ENCODE measurements around the gene FKTN.

Gene FKTN

GRCh38 chr9:105676351-105676923 is 118.5 kb downstream of the FKTN start:
- TF ChIP-seq CTCF (IDR thresholded peaks at IDR 0.05) = no peak

GRCh38 chr9:105678163-105678562 is 120.2 kb downstream of the FKTN start:
- TF ChIP-seq CTCF (IDR thresholded peaks at IDR 0.05) = no peak

- TF ChIP-seq CTCF (IDR thresholded peaks at IDR 0.05) = no peak
Measured at GRCh38 chr9:105678781-105679180, 120.8 kb downstream of the FKTN start.

GRCh38 chr9:105679257-105680022 is 121.5 kb downstream of the FKTN start:
- no peak for TF ChIP-seq CTCF (IDR thresholded peaks at IDR 0.05)

- TF ChIP-seq CTCF (IDR thresholded peaks at IDR 0.05) = no peak
Measured at GRCh38 chr9:105681313-105681712, 123.4 kb downstream of the FKTN start.

DNA sequence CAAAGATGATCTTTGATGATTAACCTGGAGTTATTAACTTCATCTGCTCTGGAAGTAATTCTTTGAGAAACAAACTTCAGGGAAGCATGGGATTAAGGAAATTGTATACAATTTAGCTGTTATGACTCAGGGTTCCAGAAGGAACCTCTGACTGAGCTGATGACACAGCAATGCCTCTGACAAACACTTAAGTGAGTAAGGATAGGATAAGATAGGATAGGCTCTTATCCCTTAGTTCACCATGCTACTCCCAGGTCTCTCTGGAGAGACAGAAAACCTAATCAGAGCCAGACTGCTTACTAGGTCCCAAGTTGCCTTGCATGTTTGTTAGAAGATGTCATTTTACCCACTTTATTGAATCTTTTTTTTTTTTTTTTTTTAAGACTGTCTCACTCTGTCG is 123.8 kb downstream of the FKTN start:
- no peak for TF ChIP-seq CTCF (IDR thresholded peaks at IDR 0.05)

DNA sequence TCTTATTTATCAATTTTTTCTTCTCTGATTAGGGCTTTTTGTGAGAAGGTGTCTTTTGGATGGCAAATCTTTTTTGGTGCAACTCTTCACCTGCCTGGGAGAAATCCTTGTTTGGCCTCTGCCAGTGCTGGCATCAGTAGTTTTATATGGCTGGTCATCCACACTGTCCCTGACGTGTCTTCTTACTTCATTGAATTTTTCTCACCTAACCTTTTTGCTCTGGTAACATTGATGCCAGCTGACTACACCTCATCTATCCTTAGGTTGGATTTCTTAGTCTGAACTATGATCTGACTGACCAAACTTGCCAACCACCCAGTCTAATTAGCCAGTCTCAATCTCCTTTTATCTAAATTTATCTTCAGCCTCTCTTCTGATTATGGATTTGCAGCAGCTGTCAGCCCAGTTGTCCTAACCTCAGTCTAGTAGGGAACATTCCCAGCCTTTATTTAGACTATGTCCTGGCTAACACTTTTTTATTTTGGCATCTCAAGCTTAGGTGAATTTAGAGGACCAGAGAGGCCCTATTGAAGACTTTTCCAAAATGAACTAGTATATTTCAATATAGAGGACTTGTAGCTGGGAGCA is 125.9 kb downstream of the FKTN start:
- TF ChIP-seq CTCF (IDR thresholded peaks at IDR 0.05) = no peak
